HT1080 (cell line): ENCODE results near the gene DENND1B. TPM values are rescaled to one million over a fixed set of nuclear protein-coding genes. Genes with fewer than 3 reads are reported as not detected.
"Not testable (repeated sequence)": the region's sequence is repeated elsewhere in the genome, so short reads cannot be mapped to it uniquely, and the experiment has no call there.

Source experiments
- DNase-seq: peaks from one replicate; pipeline ENCODE4 v3.0.0-alpha.2; 2015; ENCODE audit warnings: low read depth
- total RNA-seq: library from RNA; depleted of rRNA; stranded (reverse); fragments of >200 nt; shearing (Covaris generic); gene quantifications from 2 replicates; pipeline ENCODE4 v1.2.3, GENCODE V29; 2014

The DENND1B gene
- total RNA-seq, 1 experiment from 2014 or later = 3.8 TPM

DNA sequence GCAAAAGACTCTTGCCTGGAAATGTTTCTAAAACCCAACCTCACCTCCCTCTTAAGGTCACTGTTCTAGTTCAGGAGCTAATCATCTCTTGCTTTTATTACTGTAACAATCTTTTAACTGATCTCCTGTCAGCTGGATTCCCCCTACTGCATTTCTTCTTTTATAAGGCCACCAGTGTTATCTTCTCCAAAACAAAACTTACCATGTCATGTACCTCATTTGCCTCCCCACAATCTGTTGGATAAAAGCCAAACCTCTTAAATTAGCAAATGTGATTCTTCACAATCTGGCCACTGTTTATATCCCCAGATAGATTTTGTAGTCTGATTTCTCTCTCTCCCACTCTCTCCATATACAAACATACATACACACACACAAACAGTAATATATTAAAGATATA is 143.3 kb downstream of the DENND1B start:
- no peak for DNase-seq

DNA sequence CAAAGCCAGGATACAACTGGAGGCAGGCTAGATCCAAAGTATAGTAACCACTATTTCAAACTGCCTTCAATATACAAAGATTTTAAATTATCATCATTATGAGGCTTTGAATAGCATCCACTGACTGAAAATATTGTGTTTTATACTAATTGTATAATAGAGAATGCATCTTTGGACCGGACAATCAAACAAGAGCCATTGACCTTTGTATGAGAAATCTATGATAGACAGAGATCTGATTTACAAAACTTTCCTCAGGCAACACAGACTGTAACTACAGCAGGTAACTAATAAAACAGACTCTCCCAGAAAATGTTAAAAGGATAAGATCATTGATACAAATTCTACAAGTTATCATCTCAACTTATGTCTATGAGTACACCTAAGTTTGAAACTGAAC is 152.9 kb downstream of the DENND1B start:
- DNase-seq = no peak

- no peak for DNase-seq
These were observed 153.5 kb downstream of the DENND1B start for GRCh38 chr1:197621761-197622160.

DNA sequence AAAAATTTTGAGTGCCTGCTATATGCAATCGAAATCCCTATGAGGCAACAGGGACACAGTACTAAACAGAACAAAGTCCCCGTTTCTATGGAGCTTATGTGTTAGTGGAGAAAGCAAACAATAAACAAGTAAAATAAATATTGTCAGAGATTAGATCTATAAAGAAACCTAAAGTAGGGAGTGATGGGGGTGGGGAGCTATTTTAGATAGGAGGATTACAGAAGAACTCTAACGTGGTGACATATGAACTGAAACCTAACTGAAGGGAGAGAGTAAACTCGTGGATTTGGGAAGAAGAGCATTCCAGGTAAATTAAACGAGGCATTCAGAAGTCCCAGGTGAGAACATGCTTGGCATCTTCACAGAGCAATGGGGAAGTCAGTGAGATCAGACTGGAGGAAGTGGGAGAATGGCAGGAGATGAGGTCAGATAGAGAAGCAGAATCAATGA is 154.5 kb downstream of the DENND1B start:
- no peak for DNase-seq

DNA sequence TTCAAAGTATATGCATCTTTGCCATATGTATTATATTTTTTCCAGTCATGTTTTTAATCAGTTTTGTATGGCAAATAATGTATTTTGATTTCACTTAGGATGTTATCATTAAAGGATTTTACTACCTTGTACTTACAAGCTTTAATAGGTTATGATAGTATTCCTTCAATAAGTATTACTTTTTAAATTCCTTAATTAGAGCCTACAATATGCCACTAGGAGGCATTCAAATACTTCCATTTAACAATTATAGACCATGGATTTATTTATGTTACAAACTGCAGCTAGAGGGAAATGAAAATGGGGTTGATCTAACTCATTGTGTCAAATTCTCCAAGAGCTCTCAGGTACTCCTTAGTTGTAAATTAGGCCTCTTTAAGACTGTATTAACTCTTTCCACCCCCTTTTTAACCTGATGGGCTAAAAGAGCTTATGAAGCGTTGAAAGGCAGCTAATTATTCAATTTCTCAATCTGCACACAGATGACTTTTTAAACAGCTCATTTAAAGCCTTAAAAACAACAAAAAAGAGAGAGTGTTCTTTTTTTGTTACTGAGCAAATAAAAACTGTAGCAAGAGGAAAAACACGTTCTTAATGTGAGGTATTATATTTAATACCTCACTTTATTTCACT is 156.2 kb downstream of the DENND1B start:
- DNase-seq = peak; percentile 8

DNA sequence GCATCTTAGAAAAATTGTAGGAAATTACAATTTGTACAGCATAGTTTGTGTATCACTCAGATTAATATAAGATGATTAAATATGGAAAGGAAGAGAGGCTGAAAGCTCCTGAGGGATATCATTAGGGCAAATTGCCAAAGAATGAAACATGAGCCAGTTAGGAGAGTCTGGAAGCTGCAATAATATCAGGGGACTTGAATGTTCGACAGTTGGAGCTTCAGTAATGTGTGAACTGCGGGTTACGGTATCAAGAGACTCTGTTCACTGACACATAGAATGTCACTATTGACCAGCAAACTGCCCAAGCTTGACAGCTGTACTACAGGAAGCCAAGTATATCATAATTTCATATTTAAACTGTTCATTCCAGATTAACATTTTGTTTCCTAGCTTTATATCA is 157.2 kb downstream of the DENND1B start:
- DNase-seq = no peak

DNA sequence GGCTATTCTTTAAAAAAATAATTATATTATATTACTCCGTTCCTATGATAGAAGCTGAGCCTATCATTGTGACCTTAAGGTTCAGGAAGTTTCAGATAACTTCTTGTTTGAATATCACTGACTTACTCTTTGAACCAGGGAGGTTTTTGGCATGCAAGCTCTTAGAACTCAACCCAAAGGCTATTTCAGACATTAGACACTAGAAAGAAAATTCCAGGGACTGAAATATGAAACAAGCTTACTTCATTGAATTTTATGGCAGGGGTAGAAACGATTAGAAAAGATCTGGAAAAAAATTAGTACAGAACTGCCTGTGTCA is 159.6 kb downstream of the DENND1B start:
- no peak for DNase-seq

DNA sequence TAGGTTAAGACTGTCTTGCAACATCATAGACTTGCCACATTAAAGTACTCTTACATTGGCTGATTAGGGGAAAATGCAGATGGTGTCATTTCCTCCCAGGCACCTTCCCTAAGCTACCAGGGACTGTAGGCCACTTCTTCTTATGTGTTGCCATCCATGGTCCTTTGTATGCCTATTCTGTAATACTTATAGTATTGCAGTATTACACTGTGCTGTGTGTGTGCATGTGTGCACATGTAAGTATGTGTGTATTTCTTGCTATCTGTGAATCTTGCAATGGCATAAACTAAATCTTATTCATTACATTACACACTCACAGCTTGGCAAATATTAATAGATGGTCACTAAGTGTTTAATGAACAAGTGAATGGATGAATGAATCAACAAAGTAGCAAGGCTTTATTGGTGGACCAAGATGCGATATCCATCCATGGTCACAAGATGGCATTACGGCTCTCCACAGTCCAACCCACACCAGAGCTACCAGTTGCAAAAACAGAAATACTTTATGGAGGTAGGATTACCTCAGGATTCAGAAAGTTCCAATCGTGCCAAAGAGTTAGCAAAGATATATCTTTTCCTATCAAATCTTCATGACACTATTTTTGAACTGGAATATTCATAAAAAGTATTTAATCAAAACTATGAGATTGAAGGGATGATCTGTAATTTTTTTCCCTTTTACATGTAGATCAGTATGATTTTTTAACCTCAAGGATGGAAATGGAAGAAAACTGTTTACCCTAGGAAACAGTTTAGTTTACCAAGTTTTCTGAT is 160.2 kb downstream of the DENND1B start:
- DNase-seq = peak; percentile 37

DNA sequence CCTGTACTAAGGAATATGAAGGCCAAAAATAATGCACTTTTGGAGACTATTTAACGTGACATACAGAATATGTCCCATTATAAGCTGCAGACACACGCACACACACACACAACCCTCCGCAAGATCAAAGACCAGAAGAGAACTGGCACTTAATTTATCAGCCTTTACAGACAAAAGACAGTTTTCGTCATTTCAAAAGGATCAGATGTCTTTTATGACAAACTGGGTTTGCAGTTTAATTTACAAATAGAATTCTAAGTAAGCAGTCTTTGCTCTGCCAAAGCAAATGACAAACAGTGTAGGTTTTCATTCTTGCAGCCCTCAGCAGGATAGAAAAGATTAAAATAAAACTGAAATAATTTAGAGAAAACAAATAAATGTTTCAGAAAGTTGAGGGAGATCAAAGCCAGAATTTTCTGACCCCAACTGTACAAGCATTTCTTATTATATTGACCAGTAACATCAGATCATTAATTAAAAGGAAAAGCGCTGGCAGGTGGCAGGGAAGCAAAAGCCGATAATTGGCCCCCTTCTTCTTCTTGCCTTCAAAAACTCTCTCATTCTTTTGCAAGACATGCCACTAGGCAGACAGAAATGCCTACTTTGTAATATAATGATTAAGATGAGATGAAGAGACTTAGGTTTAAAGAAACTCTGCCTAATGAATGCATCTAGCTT is 169.0 kb downstream of the DENND1B start:
- DNase-seq = no peak

DNA sequence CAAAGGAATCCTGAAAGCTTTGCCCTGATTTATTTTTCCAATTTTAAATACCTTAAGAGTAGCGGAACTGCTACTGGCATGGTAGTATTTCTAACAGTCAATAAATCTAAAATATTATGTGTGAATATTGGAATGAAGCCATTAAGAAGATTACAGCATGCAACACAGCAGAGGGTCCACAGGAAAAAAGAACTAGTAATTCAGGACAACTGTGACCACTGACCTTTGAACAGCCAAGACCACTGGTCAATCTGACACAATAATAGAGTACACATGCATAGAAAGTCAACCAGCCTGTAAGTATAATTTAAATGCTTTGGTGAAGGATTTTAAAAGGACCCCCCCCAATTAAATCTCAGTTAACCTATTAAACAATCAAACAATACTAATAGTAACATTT is 171.0 kb downstream of the DENND1B start:
- no peak for DNase-seq

GRCh38 chr1:197600751-197601150 is 174.5 kb downstream of the DENND1B start:
- no peak for DNase-seq

DNA sequence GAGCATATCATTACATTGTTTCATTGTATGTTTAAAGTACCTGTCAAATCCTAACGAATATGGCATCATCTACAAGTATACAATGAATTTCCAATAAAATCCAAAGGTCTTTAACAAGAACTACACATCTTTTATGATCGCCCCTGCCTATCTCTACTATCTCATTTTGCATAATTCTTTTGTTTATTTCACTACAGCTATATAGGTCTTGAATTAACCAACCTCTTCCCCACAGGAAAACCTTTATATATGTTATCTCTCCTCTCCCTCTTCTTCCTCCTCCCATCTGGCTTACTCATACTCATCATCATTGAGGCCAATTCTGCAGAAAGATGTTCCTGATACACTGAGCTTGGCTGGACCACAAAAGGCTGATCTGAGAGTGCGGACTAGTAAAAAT is 175.5 kb downstream of the DENND1B start:
- no peak for DNase-seq

DNA sequence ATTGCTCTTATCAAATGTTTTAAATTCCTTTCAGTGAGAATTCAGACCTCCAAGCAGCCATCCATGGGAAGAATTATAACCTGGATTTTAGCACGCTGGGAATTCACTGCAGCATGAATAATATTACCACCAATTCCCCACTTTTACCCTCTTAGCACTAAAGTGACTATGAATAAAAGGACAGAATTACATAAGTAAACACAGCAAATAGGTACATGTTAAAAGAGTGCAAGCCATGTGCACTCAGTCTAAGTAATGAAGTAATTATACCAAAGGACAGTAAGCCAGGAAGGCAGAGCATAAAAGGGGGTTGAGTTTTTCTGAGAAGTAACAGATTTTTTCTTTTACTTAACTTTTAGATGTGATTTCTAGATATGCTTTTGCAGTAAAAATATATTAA is 176.3 kb downstream of the DENND1B start:
- no peak for DNase-seq

DNA sequence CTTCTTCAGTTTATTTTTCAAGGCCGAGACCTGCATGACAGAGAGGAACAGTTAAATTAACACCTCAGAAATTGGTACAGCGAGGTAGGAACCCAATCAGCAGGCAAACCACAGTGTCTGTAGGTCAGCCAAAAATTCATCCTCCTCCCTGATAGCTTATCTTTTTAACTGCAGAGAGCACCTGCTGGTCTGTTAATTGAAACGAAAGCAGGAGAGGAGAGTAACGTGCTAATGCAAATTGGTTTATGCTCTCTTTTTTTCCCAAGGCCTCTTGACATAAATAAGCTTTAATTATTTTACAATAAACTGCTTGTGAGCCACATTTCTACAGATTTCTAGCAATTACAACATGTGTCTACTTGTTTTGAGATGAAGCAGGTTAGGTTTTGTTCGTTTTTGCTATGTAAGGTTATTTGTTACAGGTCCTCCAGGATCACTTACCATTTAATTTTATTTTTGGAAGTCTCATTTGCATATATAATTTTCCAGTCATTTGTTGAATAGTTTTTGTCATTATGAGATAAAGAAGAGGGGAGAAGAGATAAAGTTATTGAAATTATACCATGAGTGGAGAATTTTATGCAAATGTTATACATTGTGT is 179.9 kb downstream of the DENND1B start:
- no peak for DNase-seq

GRCh38 chr1:197590687-197591086 is 184.6 kb downstream of the DENND1B start:
- DNase-seq = no peak

DNA sequence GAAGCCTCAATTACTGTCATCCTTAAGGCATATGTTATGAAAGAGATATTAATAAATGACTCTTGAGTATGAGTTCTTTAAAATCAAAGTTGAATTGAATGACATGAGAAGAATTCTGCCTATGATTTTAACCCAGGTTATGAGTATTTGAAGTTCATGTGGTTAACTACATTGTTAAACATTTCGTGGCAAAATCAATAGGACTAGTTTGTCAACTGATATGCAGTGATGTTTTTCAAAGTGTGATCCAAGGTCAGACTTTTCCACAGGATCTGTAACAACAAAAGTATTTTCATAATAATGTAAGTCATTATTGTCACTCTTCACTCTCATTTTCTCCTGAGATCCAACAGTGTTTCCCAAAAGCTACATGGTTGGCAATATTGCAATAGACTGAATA is 189.5 kb downstream of the DENND1B start:
- no peak for DNase-seq

GRCh38 chr1:197577580-197577979 is 197.7 kb downstream of the DENND1B start:
- no peak for DNase-seq

GRCh38 chr1:197575531-197575930 is 199.7 kb downstream of the DENND1B start:
- not testable (repeated sequence) for DNase-seq

- no peak for DNase-seq
These were observed 203.1 kb downstream of the DENND1B start for GRCh38 chr1:197572169-197572568.

DNA sequence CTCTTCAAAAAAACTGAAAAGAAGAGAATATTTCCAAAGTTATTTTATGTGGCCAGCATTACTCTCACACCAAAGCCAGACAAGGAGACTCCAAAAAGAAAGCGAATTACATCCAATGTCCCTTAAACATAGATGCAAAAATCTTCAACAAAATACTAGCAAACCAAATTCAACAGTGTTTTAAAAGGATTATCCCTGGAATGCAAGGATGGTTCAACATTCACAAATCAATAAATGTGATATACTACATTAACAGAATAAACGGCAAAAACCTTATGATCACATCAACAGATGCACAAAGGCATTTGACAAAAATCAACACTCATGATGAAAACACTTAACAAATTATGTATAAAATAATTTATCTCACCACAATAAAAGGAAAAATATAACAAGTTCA is 207.8 kb downstream of the DENND1B start:
- DNase-seq = no peak

GRCh38 chr1:197561041-197561440 is 214.2 kb downstream of the DENND1B start:
- DNase-seq = no peak

DNA sequence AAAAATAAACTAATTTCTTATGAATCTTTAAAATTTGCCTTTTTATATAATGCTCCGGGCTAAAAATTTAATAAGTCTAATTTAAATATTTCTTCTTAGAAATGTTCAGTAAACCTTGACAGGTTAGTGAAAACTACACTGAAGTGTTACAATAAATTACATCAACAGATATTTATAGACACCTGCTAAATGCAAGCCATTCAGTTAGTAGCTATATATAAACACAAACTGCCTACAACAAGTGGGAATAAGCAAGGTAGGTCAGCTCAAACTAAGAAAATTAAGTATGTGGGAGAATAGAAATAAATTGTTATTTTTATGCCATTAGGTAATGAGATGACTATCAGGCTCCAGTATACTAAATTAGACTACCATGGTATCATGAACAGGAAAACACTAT is 215.6 kb downstream of the DENND1B start:
- DNase-seq = no peak
